GM23338 (cell line): Measurements from ENCODE around the gene PSMA2.

Experiments
- EZH2 ChIP-seq: fragments of 200-600 bp; sonication (generic); IDR thresholded peaks from one replicate; pipeline ENCODE4 v1.8.0; 2017; ENCODE audit warnings: antibody characterized with exemption, mild to moderate bottlenecking, low read depth; ENCODE audit not compliant: unreplicated experiment
- POLR2AphosphoS5 ChIP-seq: IDR thresholded peaks from 2 replicates; pipeline ENCODE4 v1.6.1; 2016; ENCODE audit warnings: antibody characterized with exemption, low read depth

- no peak for TF ChIP-seq EZH2
- TF ChIP-seq POLR2AphosphoS5 = no peak
Measured at GRCh38 chr7:42886129-42886528, 45.8 kb downstream of the PSMA2 start.
